Measurements from ENCODE around the gene EPM2A.

Gene EPM2A

GRCh38 chr6:145668844-145669243 lies 66.5 kb downstream of the EPM2A start:
- H3K27me3 ChIP-seq (ENCODE audit: control insufficient read depth in 1 of 2, insufficient read depth in 2 of 2, low read length in 2 of 2) = no peaks in the 10 kb centered on the region
- peaks cover 16% of the 10 kb centered on the region for H3K4me1 ChIP-seq (ENCODE audit: insufficient read depth, low read length)
- no peak overlapping the region for H3K4me3 ChIP-seq (ENCODE audit: low read depth in 1 of 2, low read length in 2 of 2)
- no peak overlapping the region for H3K9ac ChIP-seq (ENCODE audit: low read length)
- H3K27ac ChIP-seq (ENCODE audit: low read depth, low read length) = no peak overlapping the region
- no peaks in the 10 kb centered on the region for H3K9me3 ChIP-seq (ENCODE audit: low read length)
- no peaks in the 10 kb centered on the region for H3K36me3 ChIP-seq (ENCODE audit: insufficient read depth, low read length)

- Histone ChIP-seq H3K27ac (ENCODE audit: low read depth, low read length) (no peak overlapping the region), H3K4me1 (ENCODE audit: insufficient read depth, low read length) (no peaks in the 10 kb centered on the region), H3K9me3 (ENCODE audit: low read length) (no peaks in the 10 kb centered on the region), H3K9ac (ENCODE audit: low read length) (no peak overlapping the region), H3K27me3 (ENCODE audit: control insufficient read depth in 1 of 2, insufficient read depth in 2 of 2, low read length in 2 of 2) (no peaks in the 10 kb centered on the region), H3K4me3 (ENCODE audit: low read depth in 1 of 2, low read length in 2 of 2) (no peak overlapping the region), H3K36me3 (ENCODE audit: insufficient read depth, low read length) (no peaks in the 10 kb centered on the region)
Measured at GRCh38 chr6:145660676-145661075, 74.6 kb downstream of the EPM2A start.

GRCh38 chr6:145656128-145656527 lies 79.2 kb downstream of the EPM2A start:
- H3K27me3 ChIP-seq (ENCODE audit: control insufficient read depth in 1 of 2, insufficient read depth in 2 of 2, low read length in 2 of 2) = no peaks in the 10 kb centered on the region
- no peaks in the 10 kb centered on the region for H3K4me1 ChIP-seq (ENCODE audit: insufficient read depth, low read length)
- no peaks in the 10 kb centered on the region for H3K36me3 ChIP-seq (ENCODE audit: insufficient read depth, low read length)
- no peak overlapping the region for H3K9ac ChIP-seq (ENCODE audit: low read length)
- H3K4me3 ChIP-seq (ENCODE audit: low read depth in 1 of 2, low read length in 2 of 2) = no peak overlapping the region
- H3K9me3 ChIP-seq (ENCODE audit: low read length) = no peaks in the 10 kb centered on the region
- H3K27ac ChIP-seq (ENCODE audit: low read depth, low read length) = no peak overlapping the region

- H3K9ac ChIP-seq (ENCODE audit: low read length) = no peak overlapping the region
Measured at GRCh38 chr6:145652572-145652971, 82.7 kb downstream of the EPM2A start.

GRCh38 chr6:145651988-145652387 lies 83.3 kb downstream of the EPM2A start:
- Histone ChIP-seq H3K4me3 (ENCODE audit: low read depth in 1 of 2, low read length in 2 of 2) (no peak overlapping the region), H3K9ac (ENCODE audit: low read length) (no peak overlapping the region), H3K36me3 (ENCODE audit: insufficient read depth, low read length) (no peaks in the 10 kb centered on the region), H3K9me3 (ENCODE audit: low read length) (no peaks in the 10 kb centered on the region), H3K27ac (ENCODE audit: low read depth, low read length) (no peak overlapping the region), H3K27me3 (ENCODE audit: control insufficient read depth in 1 of 2, insufficient read depth in 2 of 2, low read length in 2 of 2) (no peaks in the 10 kb centered on the region), H3K4me1 (ENCODE audit: insufficient read depth, low read length) (no peaks in the 10 kb centered on the region)

More at GRCh38 chr6:145652572-145652971, 82.7 kb downstream of the EPM2A start:
- no peaks in the 10 kb centered on the region for H3K4me1 ChIP-seq (ENCODE audit: insufficient read depth, low read length)
- H3K4me3 ChIP-seq (ENCODE audit: low read depth in 1 of 2, low read length in 2 of 2) = no peak overlapping the region
- H3K27ac ChIP-seq (ENCODE audit: low read depth, low read length) = no peak overlapping the region
- no peaks in the 10 kb centered on the region for H3K27me3 ChIP-seq (ENCODE audit: control insufficient read depth in 1 of 2, insufficient read depth in 2 of 2, low read length in 2 of 2)
- no peaks in the 10 kb centered on the region for H3K36me3 ChIP-seq (ENCODE audit: insufficient read depth, low read length)
- no peaks in the 10 kb centered on the region for H3K9me3 ChIP-seq (ENCODE audit: low read length)

- Histone ChIP-seq H3K9ac (ENCODE audit: low read length) (no peak overlapping the region), H3K4me1 (ENCODE audit: insufficient read depth, low read length) (no peaks in the 10 kb centered on the region), H3K27me3 (ENCODE audit: control insufficient read depth in 1 of 2, insufficient read depth in 2 of 2, low read length in 2 of 2) (no peaks in the 10 kb centered on the region), H3K27ac (ENCODE audit: low read depth, low read length) (no peak overlapping the region), H3K36me3 (ENCODE audit: insufficient read depth, low read length) (no peaks in the 10 kb centered on the region), H3K9me3 (ENCODE audit: low read length) (no peaks in the 10 kb centered on the region), H3K4me3 (ENCODE audit: low read depth in 1 of 2, low read length in 2 of 2) (no peak overlapping the region)
Measured at GRCh38 chr6:145648149-145648548, 87.2 kb downstream of the EPM2A start.

GRCh38 chr6:145647602-145648001 lies 87.7 kb downstream of the EPM2A start:
- Histone ChIP-seq H3K9ac (ENCODE audit: low read length) (no peak overlapping the region), H3K27me3 (ENCODE audit: control insufficient read depth in 1 of 2, insufficient read depth in 2 of 2, low read length in 2 of 2) (no peaks in the 10 kb centered on the region), H3K36me3 (ENCODE audit: insufficient read depth, low read length) (no peaks in the 10 kb centered on the region), H3K4me3 (ENCODE audit: low read depth in 1 of 2, low read length in 2 of 2) (no peak overlapping the region), H3K27ac (ENCODE audit: low read depth, low read length) (no peak overlapping the region), H3K9me3 (ENCODE audit: low read length) (no peaks in the 10 kb centered on the region), H3K4me1 (ENCODE audit: insufficient read depth, low read length) (no peaks in the 10 kb centered on the region)

- H3K27me3 ChIP-seq (ENCODE audit: control insufficient read depth in 1 of 2, insufficient read depth in 2 of 2, low read length in 2 of 2) = no peaks in the 10 kb centered on the region
- no peak overlapping the region for H3K27ac ChIP-seq (ENCODE audit: low read depth, low read length)
- no peaks in the 10 kb centered on the region for H3K9me3 ChIP-seq (ENCODE audit: low read length)
- H3K4me1 ChIP-seq (ENCODE audit: insufficient read depth, low read length) = no peaks in the 10 kb centered on the region
- H3K9ac ChIP-seq (ENCODE audit: low read length) = no peak overlapping the region
- no peak overlapping the region for H3K4me3 ChIP-seq (ENCODE audit: low read depth in 1 of 2, low read length in 2 of 2)
- H3K36me3 ChIP-seq (ENCODE audit: insufficient read depth, low read length) = no peaks in the 10 kb centered on the region
Measured at GRCh38 chr6:145643760-145644159, 91.6 kb downstream of the EPM2A start.

- no peaks in the 10 kb centered on the region for H3K27me3 ChIP-seq (ENCODE audit: control insufficient read depth in 1 of 2, insufficient read depth in 2 of 2, low read length in 2 of 2)
- H3K36me3 ChIP-seq (ENCODE audit: insufficient read depth, low read length) = peaks cover 1% of the 10 kb centered on the region
- no peak overlapping the region for H3K9ac ChIP-seq (ENCODE audit: low read length)
- peaks cover 5% of the 10 kb centered on the region for H3K4me1 ChIP-seq (ENCODE audit: insufficient read depth, low read length)
- H3K4me3 ChIP-seq (ENCODE audit: low read depth in 1 of 2, low read length in 2 of 2) = no peak overlapping the region
- no peaks in the 10 kb centered on the region for H3K9me3 ChIP-seq (ENCODE audit: low read length)
- no peak overlapping the region for H3K27ac ChIP-seq (ENCODE audit: low read depth, low read length)
Measured at GRCh38 chr6:145633981-145634627, 101.2 kb downstream of the EPM2A start.

- H3K4me1 ChIP-seq (ENCODE audit: insufficient read depth, low read length) = peaks cover 5% of the 10 kb centered on the region
- no peak overlapping the region for H3K9ac ChIP-seq (ENCODE audit: low read length)
- no peak overlapping the region for H3K4me3 ChIP-seq (ENCODE audit: low read depth in 1 of 2, low read length in 2 of 2)
- no peaks in the 10 kb centered on the region for H3K9me3 ChIP-seq (ENCODE audit: low read length)
- H3K36me3 ChIP-seq (ENCODE audit: insufficient read depth, low read length) = peaks cover 5% of the 10 kb centered on the region
- H3K27me3 ChIP-seq (ENCODE audit: control insufficient read depth in 1 of 2, insufficient read depth in 2 of 2, low read length in 2 of 2) = no peaks in the 10 kb centered on the region
- H3K27ac ChIP-seq (ENCODE audit: low read depth, low read length) = no peak overlapping the region
Measured at GRCh38 chr6:145632971-145633370, 102.3 kb downstream of the EPM2A start.

GRCh38 chr6:145631374-145631773 lies 103.9 kb downstream of the EPM2A start:
- Histone ChIP-seq H3K9ac (ENCODE audit: low read length) (no peak overlapping the region), H3K27me3 (ENCODE audit: control insufficient read depth in 1 of 2, insufficient read depth in 2 of 2, low read length in 2 of 2) (no peaks in the 10 kb centered on the region), H3K4me3 (ENCODE audit: low read depth in 1 of 2, low read length in 2 of 2) (no peak overlapping the region), H3K36me3 (ENCODE audit: insufficient read depth, low read length) (peaks cover 8% of the 10 kb centered on the region), H3K27ac (ENCODE audit: low read depth, low read length) (no peak overlapping the region), H3K4me1 (ENCODE audit: insufficient read depth, low read length) (peaks cover 5% of the 10 kb centered on the region), H3K9me3 (ENCODE audit: low read length) (no peaks in the 10 kb centered on the region)

- Histone ChIP-seq H3K27ac (ENCODE audit: low read depth, low read length) (no peak overlapping the region), H3K27me3 (ENCODE audit: control insufficient read depth in 1 of 2, insufficient read depth in 2 of 2, low read length in 2 of 2) (no peaks in the 10 kb centered on the region), H3K36me3 (ENCODE audit: insufficient read depth, low read length) (peaks cover 8% of the 10 kb centered on the region), H3K4me1 (ENCODE audit: insufficient read depth, low read length) (peaks cover 5% of the 10 kb centered on the region), H3K9ac (ENCODE audit: low read length) (no peak overlapping the region), H3K9me3 (ENCODE audit: low read length) (no peaks in the 10 kb centered on the region), H3K4me3 (ENCODE audit: low read depth in 1 of 2, low read length in 2 of 2) (no peak overlapping the region)
Measured at GRCh38 chr6:145630598-145630997, 104.7 kb downstream of the EPM2A start.
